A549 (cell line): Measurements from ENCODE around the gene ZNF385A. TPM values are rescaled to one million over a fixed set of nuclear protein-coding genes. Genes with fewer than 3 reads are reported as not detected.

ENCODE experiments used
- ATAC-seq, 2 experiments: fragments of 200-7000 bp in 1 of 2; fragments of >200 bp in 1 of 2; cut with Nextera tagmentation in 1 of 2; cut with Tn5 transposase in 1 of 2; 3 replicates each; pipeline versions ENCODE4 v1.8.0 to v1.9.1; 2018 to 2020; ENCODE audit warnings: mild to moderate bottlenecking in 1 of 2, moderate library complexity in 1 of 2
- CTCF ChIA-PET: fragments of 300-600 bp; sonication (Branson Sonifier 250); formaldehyde crosslinking; extraction: SDS; loops from one replicate; lab custom pipeline; 2021; ENCODE audit warnings: antibody characterized with exemption, inconsistent platforms; lab: Yijun Ruan, JAX
- POLR2A ChIA-PET: fragments of 350-600 bp; formaldehyde crosslinking; extraction: SDS; loops from one replicate; lab custom pipeline; 2021; ENCODE audit warnings: antibody characterized with exemption, inconsistent platforms; lab: Yijun Ruan, JAX
- DNase-seq, 2 experiments: peaks; one replicate each; pipeline versions ENCODE4 v3.0.0 to v3.0.0-alpha.2; 2011 to 2016; ENCODE audit warnings: low read depth in 1 of 2, low spot score in 1 of 2
- FAIRE-seq: peaks from 2 replicates; lab custom pipeline; 2011; peaks lifted over from hg19 to GRCh38; lab: Jason Lieb, UNC
- H3K27ac ChIP-seq, 2 experiments: fragments of >200 bp; sonication (Bioruptor Twin); formaldehyde crosslinking; 3 replicates each; pipeline ENCODE4 v1.5.1; 2016 to 2017
- H3K4me1 ChIP-seq: fragments of >200 bp; sonication (Bioruptor Twin); formaldehyde crosslinking; 3 replicates; pipeline ENCODE4 v1.6.1; 2016
- H3K4me2 ChIP-seq: fragments of >200 bp; sonication (Bioruptor Twin); formaldehyde crosslinking; 3 replicates; pipeline ENCODE4 v1.6.1; 2016
- H3K4me3 ChIP-seq: fragments of >200 bp; sonication (Bioruptor Twin); formaldehyde crosslinking; 3 replicates; pipeline ENCODE4 v1.5.1; 2016
- H3K9me3 ChIP-seq: fragments of >200 bp; sonication (Bioruptor Twin); formaldehyde crosslinking; 3 replicates; pipeline ENCODE4 v1.6.1; 2016
- ATOH8 ChIP-seq: fragments of 250-450 bp; sonication (Bioruptor Pico); IDR thresholded peaks from 2 replicates; pipeline ENCODE4 v1.5.0; 2020; ENCODE audit warnings: low read depth, mild to moderate bottlenecking, moderate library complexity
- CBX2 ChIP-seq: fragments of 200-600 bp; sonication (generic); IDR thresholded peaks from 2 replicates; pipeline ENCODE4 v1.6.1; 2016; ENCODE audit warnings: low read depth, mild to moderate bottlenecking, borderline replicate concordance
- ELK1 ChIP-seq: fragments of 150-350 bp; IDR thresholded peaks from 2 replicates; pipeline ENCODE4 v1.6.1; 2014; ENCODE audit warnings: low read depth, mild to moderate bottlenecking, low read length
- FOSL2 ChIP-seq, 2 experiments: fragments of 450-650 bp in 1 of 2; fragments of >200 bp in 1 of 2; sonication (Bioruptor Twin) in 1 of 2; formaldehyde crosslinking; IDR thresholded peaks; 2 replicates each; pipeline versions ENCODE4 v1.5.0 to v1.6.1; 2016 to 2020; ENCODE audit warnings: mild to moderate bottlenecking in 1 of 2, moderate library complexity in 1 of 2
- FOXS1 ChIP-seq: fragments of 250-450 bp; sonication (Bioruptor Pico); IDR thresholded peaks from 2 replicates; pipeline ENCODE4 v1.5.0; 2020; ENCODE audit warnings: mild to moderate bottlenecking, moderate library complexity
- GATA3 ChIP-seq: IDR thresholded peaks from 2 replicates; pipeline ENCODE4 v1.6.1; 2012; ENCODE audit warnings: borderline replicate concordance
- HES2 ChIP-seq: fragments of >200 bp; sonication (Bioruptor Twin); formaldehyde crosslinking; IDR thresholded peaks from 2 replicates; pipeline ENCODE4 v1.6.1; 2016
- HMGXB4 ChIP-seq: fragments of 250-450 bp; sonication (Bioruptor Pico); IDR thresholded peaks from 2 replicates; pipeline ENCODE4 v1.5.0; 2021; ENCODE audit warnings: mild to moderate bottlenecking, moderate library complexity, borderline replicate concordance
- HOXA7 ChIP-seq: fragments of 250-450 bp; sonication (Bioruptor Pico); IDR thresholded peaks from 2 replicates; pipeline ENCODE4 v1.5.0; 2020; ENCODE audit warnings: mild to moderate bottlenecking, moderate library complexity
- JUNB ChIP-seq: fragments of >200 bp; sonication (Bioruptor Twin); formaldehyde crosslinking; IDR thresholded peaks from 2 replicates; pipeline ENCODE4 v1.6.1; 2016
- MAFK ChIP-seq: fragments of 450-650 bp; IDR thresholded peaks from 2 replicates; pipeline ENCODE4 v1.6.1; 2014; ENCODE audit not compliant: partially characterized antibody
- MAZ ChIP-seq: fragments of 150-350 bp; IDR thresholded peaks from 2 replicates; pipeline ENCODE4 v1.6.1; 2014; ENCODE audit warnings: antibody characterized with exemption, low read depth, low read length, borderline replicate concordance
- NFE2L2 ChIP-seq: fragments of 150-350 bp; conservative IDR thresholded peaks from 2 replicates; pipeline ENCODE4 v1.6.1; 2014; ENCODE audit warnings: low read length
- POLR2A ChIP-seq: IDR thresholded peaks from 2 replicates; pipeline ENCODE4 v1.6.1; 2012; ENCODE audit warnings: mild to moderate bottlenecking, low read length
- POLR2AphosphoS2 ChIP-seq: conservative IDR thresholded peaks from 2 replicates; pipeline ENCODE4 v1.6.1; 2012; ENCODE audit warnings: low read length, improper control_type of control experiment, inconsistent platforms
- SREBF2 ChIP-seq: fragments of 450-650 bp; IDR thresholded peaks from 2 replicates; pipeline ENCODE4 v1.6.1; 2014; ENCODE audit warnings: mild to moderate bottlenecking, moderate library complexity
- TFCP2L1 ChIP-seq: fragments of 250-450 bp; sonication (Bioruptor Pico); IDR thresholded peaks from 2 replicates; pipeline ENCODE4 v1.5.0; 2021; ENCODE audit warnings: mild to moderate bottlenecking
- WGBS: methylation state at CpG from one replicate; pipeline ENCODE4 v1.1.6; 2017; ENCODE audit errors: missing lambda C conversion rate; 5-methylcytosine and 5-hydroxymethylcytosine counted together
- polyA plus RNA-seq, 4 experiments: library from polyadenylated mRNA; depleted of rRNA in 3 of 4; stranded (reverse); fragments of >200 nt; fragmentation: RNase III in 1 of 4; extraction: RNeasy Plus Mini Kit Qiagen cat#74134 plus additional on column Dnase treatment in 1 of 4; gene quantifications; 2 replicates in 3 of 4; 3 replicates in 1 of 4; pipeline ENCODE4 v1.2.3, GENCODE V29; 2011 to 2017
- TF ChIP-seq, protein P1 (sequence below): fragments of >200 bp; sonication (Bioruptor Twin); formaldehyde crosslinking; IDR thresholded peaks from 3 replicates; pipeline ENCODE4 v1.5.1; 2016

Gene ZNF385A
- polyA plus RNA-seq, 2 of the 4 experiments (the other 2 are of a cell fraction) = 1.8 to 14.9 TPM

GRCh38 chr12:54388237-54389133 is 4.0 kb upstream of the ZNF385A start:
- WGBS = 70% methylated on average over 4 of the region's 4 CpGs
- no peak overlapping the region for H3K4me3 ChIP-seq
- no peak overlapping the region for H3K4me2 ChIP-seq
- CTCF ChIA-PET = interaction anchor here (0.6 to 11.5 kb wide), 9 partner anchors 9 to 1469 kb away, joined by 3 to 224 read pairs (median 4); no protein-coding TSS in a partner anchor
- POLR2A ChIA-PET = no interaction called here
- no peak for ATAC-seq
- no peak for TF ChIP-seq TFCP2L1
- TF ChIP-seq SREBF2 = no peak
- no peak for TF ChIP-seq FOSL2 (IDR thresholded peaks at IDR 0.05)
- no peak for TF ChIP-seq FOSL2 (CRISPR knock-in tag; IDR thresholded peaks at IDR 0.05)
- TF ChIP-seq, all 56 proteins: peak for 0
- Histone ChIP-seq H3K4me1 (peaks cover 22% of the 10 kb centered on the region; the same call in 2 of the 3 replicates), H3K27ac (no peak overlapping the region), H3K9me3 (no peaks in the 10 kb centered on the region)
- FAIRE-seq (no peak), DNase-seq (no peak)

DNA sequence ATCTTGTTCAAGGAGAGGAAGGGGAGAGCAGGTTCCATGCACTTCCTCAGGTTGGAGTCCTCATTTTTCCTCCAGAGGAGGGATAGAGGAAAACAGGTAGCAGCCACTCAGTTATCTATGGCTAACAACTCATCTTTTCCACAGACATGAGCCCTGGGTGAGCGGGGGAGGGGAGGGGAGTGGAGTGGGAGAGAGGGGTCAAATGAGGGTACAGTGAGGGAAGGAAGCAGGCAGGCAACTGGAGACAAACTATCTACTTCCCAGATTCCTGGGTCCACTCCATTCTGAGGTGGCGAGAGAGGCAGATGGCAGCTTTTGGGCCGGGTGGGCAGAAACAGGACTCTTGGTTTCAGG is 2.6 kb upstream of the ZNF385A start:
- no peaks in the 10 kb centered on the region for H3K9me3 ChIP-seq
- FAIRE-seq = no peak
- ChIA-PET CTCF (interaction anchor here (1.0 to 11.5 kb wide), 8 partner anchors 8 to 167 kb away, joined by 3 to 224 read pairs (median 9); no protein-coding TSS in a partner anchor), POLR2A (no interaction called here)
- H3K4me3 ChIP-seq = no peak overlapping the region
- no peak for TF ChIP-seq MAFK
- TF ChIP-seq, protein P1, sequence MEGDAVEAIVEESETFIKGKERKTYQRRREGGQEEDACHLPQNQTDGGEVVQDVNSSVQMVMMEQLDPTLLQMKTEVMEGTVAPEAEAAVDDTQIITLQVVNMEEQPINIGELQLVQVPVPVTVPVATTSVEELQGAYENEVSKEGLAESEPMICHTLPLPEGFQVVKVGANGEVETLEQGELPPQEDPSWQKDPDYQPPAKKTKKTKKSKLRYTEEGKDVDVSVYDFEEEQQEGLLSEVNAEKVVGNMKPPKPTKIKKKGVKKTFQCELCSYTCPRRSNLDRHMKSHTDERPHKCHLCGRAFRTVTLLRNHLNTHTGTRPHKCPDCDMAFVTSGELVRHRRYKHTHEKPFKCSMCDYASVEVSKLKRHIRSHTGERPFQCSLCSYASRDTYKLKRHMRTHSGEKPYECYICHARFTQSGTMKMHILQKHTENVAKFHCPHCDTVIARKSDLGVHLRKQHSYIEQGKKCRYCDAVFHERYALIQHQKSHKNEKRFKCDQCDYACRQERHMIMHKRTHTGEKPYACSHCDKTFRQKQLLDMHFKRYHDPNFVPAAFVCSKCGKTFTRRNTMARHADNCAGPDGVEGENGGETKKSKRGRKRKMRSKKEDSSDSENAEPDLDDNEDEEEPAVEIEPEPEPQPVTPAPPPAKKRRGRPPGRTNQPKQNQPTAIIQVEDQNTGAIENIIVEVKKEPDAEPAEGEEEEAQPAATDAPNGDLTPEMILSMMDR = no peak
- no peak overlapping the region for H3K4me2 ChIP-seq
- H3K27ac ChIP-seq = no peak overlapping the region
- WGBS = 84% methylated on average over 3 of the region's 3 CpGs
- DNase-seq = no peak
- ATAC-seq = no peak
- peaks cover 35% of the 10 kb centered on the region; the same call in 2 of the 3 replicates for H3K4me1 ChIP-seq

GRCh38 chr12:54386403-54387113 is 2.0 kb upstream of the ZNF385A start:
- ChIA-PET POLR2A (no interaction called here), CTCF (interaction anchor here (0.6 to 11.5 kb wide), 8 partner anchors 14 to 1500 kb away, joined by 3 to 224 read pairs (median 4); no protein-coding TSS in a partner anchor)
- Histone ChIP-seq H3K4me1 (peaks cover 35% of the 10 kb centered on the region; the same call in 2 of the 3 replicates), H3K4me2 (no peak overlapping the region), H3K27ac (no peak overlapping the region), H3K9me3 (no peaks in the 10 kb centered on the region), H3K4me3 (no peak overlapping the region)
- 81% methylated on average over 3 of the region's 3 CpGs for WGBS
- ATAC-seq = no peak
- FAIRE-seq = no peak
- DNase-seq = no peak
- TF ChIP-seq ELK1 (no peak), POLR2AphosphoS2 (no peak), POLR2A (no peak), HES2 (no peak), JUNB (no peak), NFE2L2 (no peak), HMGXB4 (CRISPR knock-in tag) (no peak), FOXS1 (CRISPR knock-in tag) (no peak), CBX2 (no peak), HOXA7 (CRISPR knock-in tag) (no peak), MAZ (no peak), GATA3 (no peak), ATOH8 (no peak)
- TF ChIP-seq, protein P1 = no peak
